Liver (tissue), 9 donors: Measurements from ENCODE around the gene DZIP1. TPM values are rescaled to one million over a fixed set of nuclear protein-coding genes. Genes with fewer than 3 reads are reported as not detected.

Source experiments
- DNase-seq: peaks from one replicate; pipeline ENCODE4 v3.0.0-alpha.2; 2017; ENCODE audit warnings: low spot score
- H3K27ac ChIP-seq, 2 donors: one replicate each; pipeline ENCODE4 v1.7.0; 2013; ENCODE audit warnings: inconsistent platforms in 2 of 2, low read length in 2 of 2, control low read depth in 1 of 2, low read depth in 1 of 2, mild to moderate bottlenecking in 1 of 2
- H3K27me3 ChIP-seq, 4 donors: one replicate each; pipeline versions ENCODE4 v1.6.1 to v1.7.0; 2013; ENCODE audit warnings: low read length in 3 of 4, inconsistent platforms in 1 of 4, mild to moderate bottlenecking in 1 of 4, moderate library complexity in 1 of 4; ENCODE audit not compliant: control insufficient read depth in 4 of 4, insufficient read depth in 4 of 4
- H3K36me3 ChIP-seq, 4 donors: one replicate each; pipeline versions ENCODE4 v1.6.1 to v1.7.0; 2013; ENCODE audit warnings: low read length in 3 of 4, mild to moderate bottlenecking in 3 of 4, low read depth in 1 of 4, moderate library complexity in 1 of 4; ENCODE audit not compliant: control insufficient read depth in 4 of 4, insufficient read depth in 3 of 4
- H3K4me1 ChIP-seq, 4 donors: one replicate each; pipeline versions ENCODE4 v1.6.1 to v1.7.0; 2013; ENCODE audit warnings: low read length in 3 of 4, mild to moderate bottlenecking in 3 of 4, moderate library complexity in 1 of 4; ENCODE audit not compliant: control insufficient read depth in 4 of 4, insufficient read depth in 4 of 4
- H3K4me3 ChIP-seq, 3 donors: one replicate each; pipeline versions ENCODE4 v1.6.1 to v1.7.0; 2013; ENCODE audit warnings: low read length in 3 of 3, control low read depth in 1 of 3, low read depth in 1 of 3, mild to moderate bottlenecking in 1 of 3
- H3K9ac ChIP-seq, 2 donors: one replicate each; pipeline ENCODE4 v1.7.0; 2013; ENCODE audit warnings: low read length in 2 of 2, mild to moderate bottlenecking in 2 of 2, moderate library complexity in 2 of 2, control low read depth in 1 of 2, low read depth in 1 of 2
- H3K9me3 ChIP-seq, 4 donors: one replicate each; pipeline versions ENCODE4 v1.6.1 to v1.7.0; 2013; ENCODE audit warnings: low read length in 3 of 4; ENCODE audit not compliant: control insufficient read depth in 4 of 4
- EGR1 ChIP-seq, 2 donors: IDR thresholded peaks; 2 replicates each; pipeline ENCODE4 v1.6.1; 2016 to 2018; ENCODE audit warnings: antibody characterized with exemption in 2 of 2, low read depth in 2 of 2
- FOXA1 ChIP-seq: IDR thresholded peaks from 2 replicates; pipeline ENCODE4 v1.6.1; 2016; ENCODE audit warnings: antibody characterized with exemption
- FOXA2 ChIP-seq: IDR thresholded peaks from 2 replicates; pipeline ENCODE4 v1.6.1; 2016; ENCODE audit warnings: antibody characterized with exemption
- GABPA ChIP-seq, 2 donors: IDR thresholded peaks in 1 of 2; conservative IDR thresholded peaks in 1 of 2; 2 replicates each; pipeline ENCODE4 v1.6.1; 2016; ENCODE audit warnings: antibody characterized with exemption in 2 of 2, mild to moderate bottlenecking in 1 of 2, moderate library complexity in 1 of 2
- HNF4A ChIP-seq, 2 donors: conservative IDR thresholded peaks; 2 replicates each; pipeline ENCODE4 v1.6.1; 2016; ENCODE audit warnings: antibody characterized with exemption in 2 of 2, mild to moderate bottlenecking in 2 of 2
- HNF4G ChIP-seq: IDR thresholded peaks from 2 replicates; pipeline ENCODE4 v1.6.1; 2016; ENCODE audit warnings: antibody characterized with exemption
- JUND ChIP-seq, 2 donors: IDR thresholded peaks; 2 replicates each; pipeline ENCODE4 v1.6.1; 2016; ENCODE audit warnings: antibody characterized with exemption in 2 of 2
- NR2F2 ChIP-seq: IDR thresholded peaks from 2 replicates; pipeline ENCODE4 v1.6.1; 2016; ENCODE audit warnings: antibody characterized with exemption
- RAD21 ChIP-seq, 2 donors: IDR thresholded peaks; 2 replicates each; pipeline ENCODE4 v1.6.1; 2016; ENCODE audit warnings: antibody characterized with exemption in 2 of 2, mild to moderate bottlenecking in 2 of 2
- RXRA ChIP-seq, 2 donors: IDR thresholded peaks; 2 replicates each; pipeline ENCODE4 v1.6.1; 2017 to 2018; ENCODE audit warnings: antibody characterized with exemption in 2 of 2, mild to moderate bottlenecking in 1 of 2
- SP1 ChIP-seq: IDR thresholded peaks from 2 replicates; pipeline ENCODE4 v1.6.1; 2018; ENCODE audit warnings: antibody characterized with exemption, mild to moderate bottlenecking
- TAF1 ChIP-seq: conservative IDR thresholded peaks from 2 replicates; pipeline ENCODE4 v1.6.1; 2016; ENCODE audit warnings: antibody characterized with exemption, mild to moderate bottlenecking
- ZBTB33 ChIP-seq: IDR thresholded peaks from 2 replicates; pipeline ENCODE4 v1.6.1; 2016; ENCODE audit warnings: antibody characterized with exemption
- WGBS: extraction: QIAGEN DNeasy Blood & Tissue Kit; methylation state at CpG from one replicate; pipeline ENCODE4 v1.1.7; 2013; 5-methylcytosine and 5-hydroxymethylcytosine counted together
- polyA plus RNA-seq, 2 donors: library from polyadenylated mRNA; stranded (reverse) in 1 of 2; unstranded in 1 of 2; fragments of 200-250 nt in 1 of 2; fragments of >200 nt in 1 of 2; fragmentation: Nextera tagmentation in 1 of 2; extraction: Ambion mirVana in 1 of 2; gene quantifications; one replicate each; pipeline versions ENCODE4 v1.2.1 to v1.2.3, GENCODE V29; 2013 to 2015
- total RNA-seq, 2 donors: library from RNA; depleted of rRNA; stranded (reverse); fragments of >200 nt; gene quantifications; one replicate each; pipeline ENCODE4 v1.2.3, GENCODE V29; 2014
- TF ChIP-seq, protein P1 (sequence below): fragments of 150-350 bp; IDR thresholded peaks from 2 replicates; pipeline ENCODE4 v1.5.1; 2017; ENCODE audit warnings: improper control_type of control experiment, low read depth, low read length; ENCODE audit not compliant: missing input control
- TF ChIP-seq, protein P2 (sequence below): IDR thresholded peaks from 2 replicates; pipeline ENCODE4 v1.6.1; 2016; ENCODE audit warnings: antibody characterized with exemption
- TF ChIP-seq, protein P3 (sequence below): IDR thresholded peaks from 2 replicates; pipeline ENCODE4 v1.6.1; 2016; ENCODE audit warnings: antibody characterized with exemption, mild to moderate bottlenecking
- donor health status: healthy.
- donor health status: healthy.
- donor health status: healthy.
- donor health status: healthy.
- donor health status: healthy.

DZIP1 gene
- total and polyA plus RNA-seq, 4 donors, result 0.46 to 2.0 (median 1.3) TPM

DNA sequence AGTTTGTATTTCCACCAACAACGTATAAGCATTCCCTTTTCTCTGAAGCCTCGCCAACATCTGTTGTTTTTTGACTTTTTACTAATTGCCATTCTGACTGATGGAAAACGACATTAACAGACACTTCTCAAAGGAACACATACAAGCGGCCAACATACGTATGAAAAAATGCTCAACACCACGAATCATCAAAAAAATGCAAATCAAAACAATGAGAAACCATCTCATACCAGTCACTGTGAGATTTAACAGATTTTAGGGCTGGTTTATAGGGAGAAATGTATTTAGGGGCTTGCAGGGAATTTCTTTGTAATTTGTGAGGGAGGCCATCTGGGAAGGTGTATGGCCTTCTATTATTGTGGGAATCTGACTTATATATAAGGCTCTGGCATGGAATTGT lies 2.8 kb upstream of the DZIP1 start:
- peaks cover 7 to 19% (median 11%) of the 10 kb centered on the region in 4 donors for H3K4me1 ChIP-seq
- no peaks in the 10 kb centered on the region for H3K27me3 ChIP-seq
- no peaks in the 10 kb centered on the region for H3K9me3 ChIP-seq
- DNase-seq, result no peak
- H3K27ac ChIP-seq, result no peak overlapping the region
- H3K9ac ChIP-seq, result no peak overlapping the region
- 92% methylated on average over 6 of the region's 6 CpGs for WGBS
- H3K4me3 ChIP-seq, result no peak overlapping the region
- H3K36me3 ChIP-seq, result no peaks in the 10 kb centered on the region
- no peak for TF ChIP-seq TAF1
- TF ChIP-seq, protein P1, sequence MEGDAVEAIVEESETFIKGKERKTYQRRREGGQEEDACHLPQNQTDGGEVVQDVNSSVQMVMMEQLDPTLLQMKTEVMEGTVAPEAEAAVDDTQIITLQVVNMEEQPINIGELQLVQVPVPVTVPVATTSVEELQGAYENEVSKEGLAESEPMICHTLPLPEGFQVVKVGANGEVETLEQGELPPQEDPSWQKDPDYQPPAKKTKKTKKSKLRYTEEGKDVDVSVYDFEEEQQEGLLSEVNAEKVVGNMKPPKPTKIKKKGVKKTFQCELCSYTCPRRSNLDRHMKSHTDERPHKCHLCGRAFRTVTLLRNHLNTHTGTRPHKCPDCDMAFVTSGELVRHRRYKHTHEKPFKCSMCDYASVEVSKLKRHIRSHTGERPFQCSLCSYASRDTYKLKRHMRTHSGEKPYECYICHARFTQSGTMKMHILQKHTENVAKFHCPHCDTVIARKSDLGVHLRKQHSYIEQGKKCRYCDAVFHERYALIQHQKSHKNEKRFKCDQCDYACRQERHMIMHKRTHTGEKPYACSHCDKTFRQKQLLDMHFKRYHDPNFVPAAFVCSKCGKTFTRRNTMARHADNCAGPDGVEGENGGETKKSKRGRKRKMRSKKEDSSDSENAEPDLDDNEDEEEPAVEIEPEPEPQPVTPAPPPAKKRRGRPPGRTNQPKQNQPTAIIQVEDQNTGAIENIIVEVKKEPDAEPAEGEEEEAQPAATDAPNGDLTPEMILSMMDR, result no peak
- TF ChIP-seq EGR1 (IDR thresholded peaks at IDR 0.05; ENCODE audit: low read depth in 2 of 2), result no peak
- TF ChIP-seq, protein P2, sequence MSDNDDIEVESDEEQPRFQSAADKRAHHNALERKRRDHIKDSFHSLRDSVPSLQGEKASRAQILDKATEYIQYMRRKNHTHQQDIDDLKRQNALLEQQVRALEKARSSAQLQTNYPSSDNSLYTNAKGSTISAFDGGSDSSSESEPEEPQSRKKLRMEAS, result no peak
- TF ChIP-seq FOXA2, result no peak
- no peak for TF ChIP-seq HNF4A (conservative IDR thresholded peaks at IDR 0.05)
- no peak for TF ChIP-seq JUND (IDR thresholded peaks at IDR 0.05)
- TF ChIP-seq ZBTB33, result no peak
- TF ChIP-seq HNF4G, result no peak
- TF ChIP-seq NR2F2, result no peak
- no peak for TF ChIP-seq FOXA1
- TF ChIP-seq RAD21 (IDR thresholded peaks at IDR 0.05), result no peak
- TF ChIP-seq, protein P3, sequence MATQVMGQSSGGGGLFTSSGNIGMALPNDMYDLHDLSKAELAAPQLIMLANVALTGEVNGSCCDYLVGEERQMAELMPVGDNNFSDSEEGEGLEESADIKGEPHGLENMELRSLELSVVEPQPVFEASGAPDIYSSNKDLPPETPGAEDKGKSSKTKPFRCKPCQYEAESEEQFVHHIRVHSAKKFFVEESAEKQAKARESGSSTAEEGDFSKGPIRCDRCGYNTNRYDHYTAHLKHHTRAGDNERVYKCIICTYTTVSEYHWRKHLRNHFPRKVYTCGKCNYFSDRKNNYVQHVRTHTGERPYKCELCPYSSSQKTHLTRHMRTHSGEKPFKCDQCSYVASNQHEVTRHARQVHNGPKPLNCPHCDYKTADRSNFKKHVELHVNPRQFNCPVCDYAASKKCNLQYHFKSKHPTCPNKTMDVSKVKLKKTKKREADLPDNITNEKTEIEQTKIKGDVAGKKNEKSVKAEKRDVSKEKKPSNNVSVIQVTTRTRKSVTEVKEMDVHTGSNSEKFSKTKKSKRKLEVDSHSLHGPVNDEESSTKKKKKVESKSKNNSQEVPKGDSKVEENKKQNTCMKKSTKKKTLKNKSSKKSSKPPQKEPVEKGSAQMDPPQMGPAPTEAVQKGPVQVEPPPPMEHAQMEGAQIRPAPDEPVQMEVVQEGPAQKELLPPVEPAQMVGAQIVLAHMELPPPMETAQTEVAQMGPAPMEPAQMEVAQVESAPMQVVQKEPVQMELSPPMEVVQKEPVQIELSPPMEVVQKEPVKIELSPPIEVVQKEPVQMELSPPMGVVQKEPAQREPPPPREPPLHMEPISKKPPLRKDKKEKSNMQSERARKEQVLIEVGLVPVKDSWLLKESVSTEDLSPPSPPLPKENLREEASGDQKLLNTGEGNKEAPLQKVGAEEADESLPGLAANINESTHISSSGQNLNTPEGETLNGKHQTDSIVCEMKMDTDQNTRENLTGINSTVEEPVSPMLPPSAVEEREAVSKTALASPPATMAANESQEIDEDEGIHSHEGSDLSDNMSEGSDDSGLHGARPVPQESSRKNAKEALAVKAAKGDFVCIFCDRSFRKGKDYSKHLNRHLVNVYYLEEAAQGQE, result no peak
- no peak for TF ChIP-seq RXRA (IDR thresholded peaks at IDR 0.05)
- TF ChIP-seq GABPA (IDR thresholded peaks at IDR 0.05 in 1 of 2, conservative IDR thresholded peaks at IDR 0.05 in 1 of 2), result no peak

DNA sequence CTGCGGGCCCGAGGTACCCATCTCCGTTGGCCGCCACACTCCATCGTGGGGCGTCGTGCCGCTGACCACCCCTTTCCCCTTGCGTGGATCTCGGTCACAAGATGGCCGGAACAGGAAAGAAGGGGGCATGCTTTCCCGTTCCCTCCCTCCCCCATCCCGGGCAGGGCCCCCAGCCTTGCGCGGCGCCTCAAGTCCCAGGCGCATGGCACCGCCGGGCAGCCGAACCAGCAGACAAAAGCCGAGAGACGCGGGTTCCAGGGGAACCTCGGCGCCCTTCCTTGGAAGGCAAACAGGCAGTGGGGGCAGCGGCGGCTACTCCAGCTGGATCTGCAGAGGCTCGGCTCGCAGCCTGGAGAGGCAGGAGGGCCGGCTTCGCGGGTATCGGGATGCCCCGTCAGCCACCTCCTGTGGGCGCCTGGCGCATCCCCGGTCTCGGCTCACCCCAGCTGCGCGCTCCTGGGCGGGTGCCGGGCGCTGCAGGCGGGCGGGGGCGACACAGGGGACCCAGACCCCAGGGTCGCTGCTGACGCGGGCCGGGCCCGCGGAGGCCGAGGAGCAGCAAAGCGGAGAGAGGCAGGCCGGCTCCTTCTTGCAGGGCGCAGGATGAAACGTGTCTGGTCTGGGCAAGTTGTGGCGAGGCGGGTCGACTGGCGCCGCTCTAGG lies 439 bp downstream of the DZIP1 start:
- Histone ChIP-seq H3K4me1 (peaks cover 7 to 23% (median 13%) of the 10 kb centered on the region in 4 donors), H3K36me3 (no peaks in the 10 kb centered on the region), H3K4me3 (peak overlapping the region in 2 of 3 donors; percentile 53 to 62), H3K9ac (no peak overlapping the region), H3K27ac (peak overlapping the region; percentile 54 to 60), H3K9me3 (no peaks in the 10 kb centered on the region), H3K27me3 (no peaks in the 10 kb centered on the region)
- DNase-seq, result no peak
- 5% methylated on average over 62 of the region's 62 CpGs for WGBS
- no peak for TF ChIP-seq EGR1 (IDR thresholded peaks at IDR 0.05; ENCODE audit: low read depth in 2 of 2)
- TF ChIP-seq HNF4G, result no peak
- TF ChIP-seq RAD21 (IDR thresholded peaks at IDR 0.05), result no peak
- no peak for TF ChIP-seq RXRA (IDR thresholded peaks at IDR 0.05)
- no peak for TF ChIP-seq SP1
- no peak for TF ChIP-seq GABPA (IDR thresholded peaks at IDR 0.05 in 1 of 2, conservative IDR thresholded peaks at IDR 0.05 in 1 of 2)
- TF ChIP-seq, protein P3, result no peak
- no peak for TF ChIP-seq ZBTB33
- TF ChIP-seq NR2F2, result no peak
- TF ChIP-seq FOXA2, result no peak
- TF ChIP-seq, protein P2, result no peak
